ENCODE data around the gene COX7A1. TPM values are rescaled to one million over a fixed set of nuclear protein-coding genes. Genes with fewer than 3 reads are reported as not detected.
A peak's percentile ranks its signal among the peaks of the same experiment; 100 is the strongest.

COX7A1 gene
- total RNA-seq, 1 experiment from 2014 or later = not detected

- no peak for DNase-seq
- Histone ChIP-seq H2BK5ac (ENCODE audit: insufficient read length, low read length) (no peak overlapping the region), H2BK20ac (ENCODE audit: low read depth, low read length, poor library complexity, severe bottlenecking) (no peak overlapping the region), H2BK12ac (ENCODE audit: insufficient read length, low read depth, low read length) (no peak overlapping the region), H3K18ac (ENCODE audit: insufficient read length, low read depth, low read length) (no peak overlapping the region), H3K14ac (ENCODE audit: insufficient read depth, low read length) (no peak overlapping the region), H3K9ac (ENCODE audit: extremely low read depth, insufficient read length, low read length) (no peak overlapping the region), H4K8ac (replicated peaks; ENCODE audit: insufficient read length, low read depth, low read length) (no peak overlapping the region), H3K79me2 (ENCODE audit: insufficient read depth, low read length) (no peaks in the 10 kb centered on the region), H3K4me1 (ENCODE audit: insufficient read depth, low read length) (no peaks in the 10 kb centered on the region), H4K5ac (ENCODE audit: insufficient read length, low read depth, low read length) (no peak overlapping the region), H3K4ac (ENCODE audit: low read depth, low read length) (no peak overlapping the region), H3K56ac (ENCODE audit: insufficient read length, low read depth, low read length) (no peak overlapping the region), H4K20me1 (ENCODE audit: control insufficient read depth, insufficient read depth, insufficient read length) (no peaks in the 10 kb centered on the region), H2BK120ac (ENCODE audit: low read depth, low read length, poor library complexity, severe bottlenecking) (no peak overlapping the region), H3K9me3 (ENCODE audit: control insufficient read depth, low read depth, low read length) (no peaks in the 10 kb centered on the region), H3K4me2 (ENCODE audit: insufficient read depth, insufficient read length, low read length) (peak overlapping the region; percentile 30), H3K27me3 (ENCODE audit: insufficient read depth, low read length) (no peaks in the 10 kb centered on the region), H3T11ph (ENCODE audit: low read length) (no peak overlapping the region), H3K79me1 (ENCODE audit: insufficient read depth, low read depth, low read length, poor library complexity, severe bottlenecking) (no peaks in the 10 kb centered on the region), H2AK5ac (ENCODE audit: insufficient read length, low read length) (no peak overlapping the region), H4K91ac (ENCODE audit: insufficient read length, low read depth, low read length) (no peak overlapping the region), H2AFZ (ENCODE audit: low read length) (no peak overlapping the region), H3K23ac (ENCODE audit: insufficient read length, low read depth, low read length) (no peak overlapping the region), H3K23me2 (ENCODE audit: insufficient read length, low read depth, low read length, poor library complexity, severe bottlenecking) (peaks cover 4% of the 10 kb centered on the region), H2BK15ac (ENCODE audit: low read depth, low read length) (no peak overlapping the region), H3K27ac (ENCODE audit: insufficient read length, low read depth, low read length) (no peak overlapping the region)
- Mint-ChIP-seq H3K4me1 (peaks cover 15 to 21% of the 10 kb centered on the region in 2 experiments), H3K36me3 (ENCODE audit: insufficient read depth in 1 of 3, low read depth in 3 of 3) (peaks cover 13 to 24% (median 21%) of the 10 kb centered on the region in 3 experiments; a peak in 6 of 7 replicates), H3K4me3 (peak overlapping the region; percentile 96 to 99), H3K9me3 (no peaks in the 10 kb centered on the region; a peak in 2 of 5 replicates), H3K27me3 (ENCODE audit: low read depth) (peaks cover 2% of the 10 kb centered on the region; the same call in 1 of the 2 replicates), H3K27ac (peak overlapping the region in 1 of 3 experiments; percentile 91; a peak in 2 of 7 replicates)
- TF ChIP-seq, protein P1, sequence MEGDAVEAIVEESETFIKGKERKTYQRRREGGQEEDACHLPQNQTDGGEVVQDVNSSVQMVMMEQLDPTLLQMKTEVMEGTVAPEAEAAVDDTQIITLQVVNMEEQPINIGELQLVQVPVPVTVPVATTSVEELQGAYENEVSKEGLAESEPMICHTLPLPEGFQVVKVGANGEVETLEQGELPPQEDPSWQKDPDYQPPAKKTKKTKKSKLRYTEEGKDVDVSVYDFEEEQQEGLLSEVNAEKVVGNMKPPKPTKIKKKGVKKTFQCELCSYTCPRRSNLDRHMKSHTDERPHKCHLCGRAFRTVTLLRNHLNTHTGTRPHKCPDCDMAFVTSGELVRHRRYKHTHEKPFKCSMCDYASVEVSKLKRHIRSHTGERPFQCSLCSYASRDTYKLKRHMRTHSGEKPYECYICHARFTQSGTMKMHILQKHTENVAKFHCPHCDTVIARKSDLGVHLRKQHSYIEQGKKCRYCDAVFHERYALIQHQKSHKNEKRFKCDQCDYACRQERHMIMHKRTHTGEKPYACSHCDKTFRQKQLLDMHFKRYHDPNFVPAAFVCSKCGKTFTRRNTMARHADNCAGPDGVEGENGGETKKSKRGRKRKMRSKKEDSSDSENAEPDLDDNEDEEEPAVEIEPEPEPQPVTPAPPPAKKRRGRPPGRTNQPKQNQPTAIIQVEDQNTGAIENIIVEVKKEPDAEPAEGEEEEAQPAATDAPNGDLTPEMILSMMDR (conservative IDR thresholded peaks at IDR 0.05) = no peak
- no CpG with 5 or more reads among the region's 7 CpGs for WGBS (ENCODE audit: extremely low coverage, insufficient read length, low lambda C conversion rate)
Measured at GRCh38 chr19:36139120-36139472, 13.2 kb downstream of the COX7A1 start.
